Gastrocnemius medialis (tissue), 4 donors: ENCODE results near the gene CXCL13.

Experiments
- CTCF ChIP-seq, 5 experiments: fragments of 450-650 bp in 3 of 5; fragments of 200-600 bp in 2 of 5; sonication (generic) in 2 of 5; IDR thresholded peaks in 4 of 5; conservative IDR thresholded peaks in 1 of 5; 1 replicate in 4 of 5; 2 replicates in 1 of 5; pipeline ENCODE4 v1.5.1; 2016 to 2019; ENCODE audit warnings: antibody characterized with exemption in 5 of 5, mild to moderate bottlenecking in 3 of 5, moderate library complexity in 3 of 5
- POLR2A ChIP-seq, 2 donors: fragments of 450-650 bp; IDR thresholded peaks; one replicate each; pipeline ENCODE4 v1.6.1; 2017; ENCODE audit warnings: antibody characterized with exemption in 2 of 2, mild to moderate bottlenecking in 2 of 2, moderate library complexity in 2 of 2

DNA sequence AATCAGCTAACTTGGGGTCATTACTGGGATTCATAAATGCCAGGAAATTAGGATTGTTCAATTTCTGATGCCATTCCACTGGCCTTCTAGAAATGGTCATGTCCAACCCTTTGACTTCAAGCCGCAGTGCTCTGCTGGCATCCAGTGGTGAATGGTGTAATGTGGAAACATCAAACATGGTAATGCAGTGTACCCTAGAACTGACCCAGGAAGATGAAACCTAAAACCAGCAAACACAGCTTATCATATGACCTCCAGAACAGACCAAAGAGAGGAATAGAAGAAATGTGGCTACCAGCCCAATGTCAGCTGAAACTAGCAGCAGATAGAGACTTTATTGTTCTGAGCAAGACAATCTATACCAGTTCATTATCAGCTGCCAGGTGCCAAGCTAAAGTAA lies 13.8 kb downstream of the CXCL13 start:
- TF ChIP-seq CTCF (IDR thresholded peaks at IDR 0.05 in 4 of 5, conservative IDR thresholded peaks at IDR 0.05 in 1 of 5) = no peak
- no peak for TF ChIP-seq POLR2A (IDR thresholded peaks at IDR 0.05)
